22Rv1 (cell line): Measurements from ENCODE around the gene TANC2.

ENCODE experiments used
- ZFX ChIP-seq: fragments of 450-650 bp; IDR thresholded peaks from 2 replicates; pipeline ENCODE4 v1.6.1; 2017; ENCODE audit warnings: antibody characterized with exemption, borderline replicate concordance
- TF ChIP-seq, protein P1 (sequence below): fragments of 450-650 bp; IDR thresholded peaks from 2 replicates; pipeline ENCODE4 v1.5.1; 2017; ENCODE audit warnings: mild to moderate bottlenecking

DNA sequence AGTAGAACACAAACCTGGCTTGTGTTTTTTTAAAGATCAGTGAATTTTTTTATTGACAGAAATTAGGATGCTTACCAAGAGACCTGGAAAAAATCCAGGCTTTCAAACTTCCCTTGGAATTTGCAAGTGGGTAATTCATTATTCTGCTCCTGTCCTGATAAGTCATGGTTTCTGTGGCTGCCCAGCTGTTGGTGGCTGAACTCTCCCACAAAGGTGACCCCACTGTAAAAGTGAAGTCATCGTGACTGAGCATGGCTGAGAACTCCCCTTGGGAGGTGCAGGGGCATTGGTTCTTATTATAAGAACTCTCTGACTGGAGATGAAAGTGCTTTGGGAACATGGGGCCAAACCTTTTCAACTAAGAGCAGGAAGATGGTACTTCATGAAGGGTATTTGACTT, 46.6 kb upstream of the TANC2 start:
- TF ChIP-seq, protein P1, sequence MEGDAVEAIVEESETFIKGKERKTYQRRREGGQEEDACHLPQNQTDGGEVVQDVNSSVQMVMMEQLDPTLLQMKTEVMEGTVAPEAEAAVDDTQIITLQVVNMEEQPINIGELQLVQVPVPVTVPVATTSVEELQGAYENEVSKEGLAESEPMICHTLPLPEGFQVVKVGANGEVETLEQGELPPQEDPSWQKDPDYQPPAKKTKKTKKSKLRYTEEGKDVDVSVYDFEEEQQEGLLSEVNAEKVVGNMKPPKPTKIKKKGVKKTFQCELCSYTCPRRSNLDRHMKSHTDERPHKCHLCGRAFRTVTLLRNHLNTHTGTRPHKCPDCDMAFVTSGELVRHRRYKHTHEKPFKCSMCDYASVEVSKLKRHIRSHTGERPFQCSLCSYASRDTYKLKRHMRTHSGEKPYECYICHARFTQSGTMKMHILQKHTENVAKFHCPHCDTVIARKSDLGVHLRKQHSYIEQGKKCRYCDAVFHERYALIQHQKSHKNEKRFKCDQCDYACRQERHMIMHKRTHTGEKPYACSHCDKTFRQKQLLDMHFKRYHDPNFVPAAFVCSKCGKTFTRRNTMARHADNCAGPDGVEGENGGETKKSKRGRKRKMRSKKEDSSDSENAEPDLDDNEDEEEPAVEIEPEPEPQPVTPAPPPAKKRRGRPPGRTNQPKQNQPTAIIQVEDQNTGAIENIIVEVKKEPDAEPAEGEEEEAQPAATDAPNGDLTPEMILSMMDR: no peak
- no peak for TF ChIP-seq ZFX
